ENCODE data around the gene PPP6R3.
"Not testable (repeated sequence)": the region's sequence is repeated elsewhere in the genome, so short reads cannot be mapped to it uniquely, and the experiment has no call there.

Gene PPP6R3

DNA sequence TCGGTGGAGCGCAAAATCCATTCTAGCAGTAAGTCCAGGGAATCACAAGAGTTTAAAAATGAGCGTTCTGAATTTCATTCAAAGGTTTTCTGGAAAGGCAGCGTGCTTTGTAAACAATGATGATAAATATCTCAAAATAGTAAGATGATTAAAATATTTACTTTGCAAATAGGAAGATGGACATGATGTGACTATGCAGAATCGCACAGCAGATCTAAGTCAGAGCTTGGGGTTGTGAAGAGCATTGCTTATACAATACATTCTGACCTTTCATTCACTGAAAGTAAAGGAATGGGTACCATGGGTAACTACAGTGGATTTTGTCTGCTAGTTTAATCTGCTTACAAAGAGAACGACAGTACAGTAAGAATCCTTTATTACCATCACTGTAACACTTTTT, 77.5 kb downstream of the PPP6R3 start:
- peaks cover 3% of the 10 kb centered on the region; the same call in 1 of the 2 replicates for H3K36me3 ChIP-seq (ENCODE audit: control insufficient read depth, insufficient read depth, low read length)
- WGBS (ENCODE audit: insufficient coverage, insufficient read length), result no CpG with 5 or more reads among the region's 6 CpGs

GRCh38 chr11:68539395-68539794, 78.8 kb downstream of the PPP6R3 start:
- Histone ChIP-seq H3K36me3 (ENCODE audit: control insufficient read depth, insufficient read depth, low read length) (peaks cover 3% of the 10 kb centered on the region; the same call in 1 of the 2 replicates), H3K27ac (ENCODE audit: low read length) (no peak overlapping the region), H3K27me3 (ENCODE audit: control insufficient read depth, insufficient read depth, low read length) (no peaks in the 10 kb centered on the region), H3K4me3 (ENCODE audit: low read length) (no peak overlapping the region), H3K9me3 (ENCODE audit: control insufficient read depth, insufficient read depth, low read length) (no peaks in the 10 kb centered on the region), H3K4me1 (ENCODE audit: control insufficient read depth, insufficient read depth, low read length) (peaks cover 10% of the 10 kb centered on the region)
- WGBS (ENCODE audit: insufficient coverage, insufficient read length), result no CpG with 5 or more reads among the region's 2 CpGs
- no peak for DNase-seq (ENCODE audit: low read depth, low spot score)

More for the DNA sequence above, 77.5 kb downstream of the PPP6R3 start:
- Histone ChIP-seq H3K4me3 (ENCODE audit: low read length) (no peak overlapping the region), H3K9me3 (ENCODE audit: control insufficient read depth, insufficient read depth, low read length) (no peaks in the 10 kb centered on the region), H3K27me3 (ENCODE audit: control insufficient read depth, insufficient read depth, low read length) (no peaks in the 10 kb centered on the region), H3K4me1 (ENCODE audit: control insufficient read depth, insufficient read depth, low read length) (peaks cover 13% of the 10 kb centered on the region), H3K27ac (ENCODE audit: low read length) (no peak overlapping the region)
- DNase-seq (ENCODE audit: low read depth, low spot score), result no peak

GRCh38 chr11:68540504-68540903, 80.0 kb downstream of the PPP6R3 start:
- not testable (repeated sequence) for H3K36me3 ChIP-seq (ENCODE audit: control insufficient read depth, insufficient read depth, low read length); H3K27me3 ChIP-seq (ENCODE audit: control insufficient read depth, insufficient read depth, low read length); H3K4me3 ChIP-seq (ENCODE audit: low read length); H3K27ac ChIP-seq (ENCODE audit: low read length); H3K9me3 ChIP-seq (ENCODE audit: control insufficient read depth, insufficient read depth, low read length); DNase-seq (ENCODE audit: low read depth, low spot score)
- peaks cover 10% of the 10 kb centered on the region for H3K4me1 ChIP-seq (ENCODE audit: control insufficient read depth, insufficient read depth, low read length)
- WGBS (ENCODE audit: insufficient coverage, insufficient read length), result no CpG with 5 or more reads among the region's 7 CpGs

DNA sequence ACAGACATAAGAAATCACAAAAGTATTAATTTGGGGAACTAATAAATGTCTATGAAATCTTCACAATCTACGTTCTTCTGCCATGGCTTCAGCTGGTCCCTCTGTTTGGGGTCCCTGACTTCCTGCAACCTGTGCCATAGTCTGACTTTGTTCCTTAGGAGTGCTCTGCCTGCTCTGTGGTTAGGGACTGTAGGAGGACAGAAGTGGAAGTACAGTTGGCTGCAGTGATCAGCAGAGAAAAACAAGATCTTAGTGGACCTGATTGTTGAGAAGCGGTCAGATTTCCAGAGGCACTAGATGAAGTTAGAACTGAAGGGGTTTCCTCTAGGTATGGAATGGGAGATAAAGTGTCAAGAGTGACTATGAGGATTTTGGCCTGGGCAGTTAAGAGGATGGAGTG, 80.6 kb downstream of the PPP6R3 start:
- WGBS (ENCODE audit: insufficient coverage, insufficient read length), result no CpG with 5 or more reads among the region's 2 CpGs
- peaks cover 10% of the 10 kb centered on the region for H3K4me1 ChIP-seq (ENCODE audit: control insufficient read depth, insufficient read depth, low read length)
- no peak overlapping the region for H3K27ac ChIP-seq (ENCODE audit: low read length)
- H3K9me3 ChIP-seq (ENCODE audit: control insufficient read depth, insufficient read depth, low read length), result no peaks in the 10 kb centered on the region
- no peaks in the 10 kb centered on the region; the same call in 1 of the 2 replicates for H3K36me3 ChIP-seq (ENCODE audit: control insufficient read depth, insufficient read depth, low read length)
- DNase-seq (ENCODE audit: low read depth, low spot score), result no peak
- H3K4me3 ChIP-seq (ENCODE audit: low read length), result no peak overlapping the region
- no peaks in the 10 kb centered on the region for H3K27me3 ChIP-seq (ENCODE audit: control insufficient read depth, insufficient read depth, low read length)

- Histone ChIP-seq H3K9me3 (ENCODE audit: control insufficient read depth, insufficient read depth, low read length) (no peaks in the 10 kb centered on the region), H3K4me3 (ENCODE audit: low read length) (no peak overlapping the region), H3K4me1 (ENCODE audit: control insufficient read depth, insufficient read depth, low read length) (peaks cover 10% of the 10 kb centered on the region), H3K36me3 (ENCODE audit: control insufficient read depth, insufficient read depth, low read length) (no peaks in the 10 kb centered on the region; the same call in 1 of the 2 replicates), H3K27ac (ENCODE audit: low read length) (no peak overlapping the region), H3K27me3 (ENCODE audit: control insufficient read depth, insufficient read depth, low read length) (no peaks in the 10 kb centered on the region)
- DNase-seq (ENCODE audit: low read depth, low spot score), result no peak
- no CpG with 5 or more reads among the region's 8 CpGs for WGBS (ENCODE audit: insufficient coverage, insufficient read length)
Observed at GRCh38 chr11:68541991-68542390, 81.4 kb downstream of the PPP6R3 start.

DNA sequence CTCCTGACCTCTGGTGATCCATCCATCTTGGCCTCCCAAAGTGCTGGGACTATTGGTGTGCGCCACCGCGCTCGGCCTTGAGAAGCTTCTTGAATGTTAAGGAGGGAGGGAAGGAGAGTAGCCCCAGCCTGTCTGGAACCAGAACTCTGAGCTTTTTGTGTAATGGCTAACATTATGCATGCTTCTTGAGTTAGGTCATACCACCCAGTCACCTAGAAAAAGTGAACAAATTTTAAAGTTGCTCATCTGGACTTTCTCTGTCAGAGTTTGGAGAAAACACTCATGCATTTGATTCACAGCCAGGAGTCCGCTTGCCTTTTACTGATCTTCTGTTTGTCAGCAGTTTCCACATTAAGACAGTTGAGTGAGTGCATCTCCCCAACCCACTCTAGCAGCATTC, 82.1 kb downstream of the PPP6R3 start:
- no peak for DNase-seq (ENCODE audit: low read depth, low spot score)
- H3K27ac ChIP-seq (ENCODE audit: low read length), result no peak overlapping the region
- no peaks in the 10 kb centered on the region; the same call in 1 of the 2 replicates for H3K36me3 ChIP-seq (ENCODE audit: control insufficient read depth, insufficient read depth, low read length)
- H3K27me3 ChIP-seq (ENCODE audit: control insufficient read depth, insufficient read depth, low read length), result no peaks in the 10 kb centered on the region
- peaks cover 10% of the 10 kb centered on the region for H3K4me1 ChIP-seq (ENCODE audit: control insufficient read depth, insufficient read depth, low read length)
- WGBS (ENCODE audit: insufficient coverage, insufficient read length), result no CpG with 5 or more reads among the region's 5 CpGs
- no peaks in the 10 kb centered on the region for H3K9me3 ChIP-seq (ENCODE audit: control insufficient read depth, insufficient read depth, low read length)
- no peak overlapping the region for H3K4me3 ChIP-seq (ENCODE audit: low read length)

DNA sequence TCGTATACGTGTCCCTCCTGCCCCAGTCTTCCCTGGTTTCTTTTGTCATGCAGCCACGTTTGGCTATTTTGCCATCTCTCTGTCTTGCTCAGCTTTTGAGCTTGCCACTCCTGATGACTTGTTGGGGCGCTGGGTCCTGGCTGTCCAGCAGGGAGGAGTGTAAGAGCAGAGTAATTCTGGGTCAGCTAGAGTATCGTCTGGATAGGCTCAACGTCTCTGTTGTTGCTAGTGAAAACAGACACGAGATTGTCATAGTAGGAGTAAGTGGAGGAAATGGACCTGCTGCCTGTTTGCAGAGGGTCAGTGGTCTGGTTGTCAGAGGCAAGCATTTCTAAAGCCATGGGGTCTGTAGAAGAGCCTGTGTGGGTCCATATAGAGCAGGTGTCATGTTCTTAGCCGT, 83.0 kb downstream of the PPP6R3 start:
- Histone ChIP-seq H3K4me3 (ENCODE audit: low read length) (no peak overlapping the region), H3K36me3 (ENCODE audit: control insufficient read depth, insufficient read depth, low read length) (no peaks in the 10 kb centered on the region; the same call in 1 of the 2 replicates), H3K4me1 (ENCODE audit: control insufficient read depth, insufficient read depth, low read length) (peaks cover 10% of the 10 kb centered on the region), H3K27ac (ENCODE audit: low read length) (no peak overlapping the region), H3K9me3 (ENCODE audit: control insufficient read depth, insufficient read depth, low read length) (no peaks in the 10 kb centered on the region), H3K27me3 (ENCODE audit: control insufficient read depth, insufficient read depth, low read length) (no peaks in the 10 kb centered on the region)
- WGBS (ENCODE audit: insufficient coverage, insufficient read length), result no CpG with 5 or more reads among the region's 8 CpGs
- DNase-seq (ENCODE audit: low read depth, low spot score), result no peak

- Histone ChIP-seq H3K4me1 (ENCODE audit: control insufficient read depth, insufficient read depth, low read length) (peaks cover 6% of the 10 kb centered on the region), H3K27me3 (ENCODE audit: control insufficient read depth, insufficient read depth, low read length) (no peaks in the 10 kb centered on the region), H3K36me3 (ENCODE audit: control insufficient read depth, insufficient read depth, low read length) (no peaks in the 10 kb centered on the region; the same call in 1 of the 2 replicates), H3K4me3 (ENCODE audit: low read length) (no peak overlapping the region), H3K9me3 (ENCODE audit: control insufficient read depth, insufficient read depth, low read length) (no peaks in the 10 kb centered on the region), H3K27ac (ENCODE audit: low read length) (no peak overlapping the region)
- no peak for DNase-seq (ENCODE audit: low read depth, low spot score)
Observed at GRCh38 chr11:68545347-68545746, 84.8 kb downstream of the PPP6R3 start.

DNA sequence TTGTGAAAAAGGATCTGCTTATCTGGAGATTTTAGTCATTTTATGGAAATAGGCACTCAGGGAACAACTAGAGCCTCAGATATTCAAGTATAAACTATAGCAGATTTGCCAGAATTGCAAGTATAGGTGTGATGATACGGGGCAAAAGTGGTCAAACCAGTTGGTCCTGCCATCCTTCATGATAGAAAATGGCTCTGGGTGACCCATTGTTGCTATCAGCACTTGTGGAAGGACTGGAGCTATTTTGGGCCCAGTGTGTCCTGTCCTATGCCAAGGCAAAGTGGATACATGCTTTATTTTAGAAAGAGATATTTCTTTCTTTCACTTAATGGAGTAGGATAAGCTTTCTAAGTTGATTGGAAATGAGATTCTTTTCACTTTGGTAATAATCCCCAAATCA, 85.2 kb downstream of the PPP6R3 start:
- WGBS (ENCODE audit: insufficient coverage, insufficient read length), result no CpG with 5 or more reads among the region's 1 CpG
- H3K36me3 ChIP-seq (ENCODE audit: control insufficient read depth, insufficient read depth, low read length), result no peaks in the 10 kb centered on the region; the same call in 1 of the 2 replicates
- no peak overlapping the region for H3K27ac ChIP-seq (ENCODE audit: low read length)

GRCh38 chr11:68546555-68546954, 86.0 kb downstream of the PPP6R3 start:
- H3K27ac ChIP-seq (ENCODE audit: low read length), result no peak overlapping the region
- no peaks in the 10 kb centered on the region for H3K27me3 ChIP-seq (ENCODE audit: control insufficient read depth, insufficient read depth, low read length)
- no peak for DNase-seq (ENCODE audit: low read depth, low spot score)
- H3K4me3 ChIP-seq (ENCODE audit: low read length), result no peak overlapping the region
- no peaks in the 10 kb centered on the region for H3K9me3 ChIP-seq (ENCODE audit: control insufficient read depth, insufficient read depth, low read length)
- peaks cover 4% of the 10 kb centered on the region for H3K4me1 ChIP-seq (ENCODE audit: control insufficient read depth, insufficient read depth, low read length)
- no peaks in the 10 kb centered on the region; the same call in 1 of the 2 replicates for H3K36me3 ChIP-seq (ENCODE audit: control insufficient read depth, insufficient read depth, low read length)
- no CpG with 5 or more reads among the region's 4 CpGs for WGBS (ENCODE audit: insufficient coverage, insufficient read length)

More for the DNA sequence above, 85.2 kb downstream of the PPP6R3 start:
- DNase-seq (ENCODE audit: low read depth, low spot score), result no peak
- no peaks in the 10 kb centered on the region for H3K27me3 ChIP-seq (ENCODE audit: control insufficient read depth, insufficient read depth, low read length)
- peaks cover 6% of the 10 kb centered on the region for H3K4me1 ChIP-seq (ENCODE audit: control insufficient read depth, insufficient read depth, low read length)
- H3K4me3 ChIP-seq (ENCODE audit: low read length), result no peak overlapping the region
- no peaks in the 10 kb centered on the region for H3K9me3 ChIP-seq (ENCODE audit: control insufficient read depth, insufficient read depth, low read length)

GRCh38 chr11:68549789-68550484, 89.4 kb downstream of the PPP6R3 start:
- no peak overlapping the region for H3K4me3 ChIP-seq (ENCODE audit: low read length)
- no peak for DNase-seq (ENCODE audit: low read depth, low spot score)
- H3K27ac ChIP-seq (ENCODE audit: low read length), result no peak overlapping the region
- H3K9me3 ChIP-seq (ENCODE audit: control insufficient read depth, insufficient read depth, low read length), result no peaks in the 10 kb centered on the region
- 0 out of 2 replicates have a peak, but pooled peaks cover 2% of the 10 kb centered on the region for H3K4me1 ChIP-seq (ENCODE audit: control insufficient read depth, insufficient read depth, low read length)
- whole genome bisulfite sequencing (ENCODE audit: insufficient coverage, insufficient read length), result 100% methylated on average over 1 of the region's 11 CpGs
- no peaks in the 10 kb centered on the region for H3K27me3 ChIP-seq (ENCODE audit: control insufficient read depth, insufficient read depth, low read length)
- no peaks in the 10 kb centered on the region; the same call in 1 of the 2 replicates for H3K36me3 ChIP-seq (ENCODE audit: control insufficient read depth, insufficient read depth, low read length)

Data from iPS DF 6.9 (cell line).